ENCODE data around the gene NHSL1.
A peak's percentile ranks its signal among the peaks of the same experiment; 100 is the strongest.

NHSL1 gene

DNA sequence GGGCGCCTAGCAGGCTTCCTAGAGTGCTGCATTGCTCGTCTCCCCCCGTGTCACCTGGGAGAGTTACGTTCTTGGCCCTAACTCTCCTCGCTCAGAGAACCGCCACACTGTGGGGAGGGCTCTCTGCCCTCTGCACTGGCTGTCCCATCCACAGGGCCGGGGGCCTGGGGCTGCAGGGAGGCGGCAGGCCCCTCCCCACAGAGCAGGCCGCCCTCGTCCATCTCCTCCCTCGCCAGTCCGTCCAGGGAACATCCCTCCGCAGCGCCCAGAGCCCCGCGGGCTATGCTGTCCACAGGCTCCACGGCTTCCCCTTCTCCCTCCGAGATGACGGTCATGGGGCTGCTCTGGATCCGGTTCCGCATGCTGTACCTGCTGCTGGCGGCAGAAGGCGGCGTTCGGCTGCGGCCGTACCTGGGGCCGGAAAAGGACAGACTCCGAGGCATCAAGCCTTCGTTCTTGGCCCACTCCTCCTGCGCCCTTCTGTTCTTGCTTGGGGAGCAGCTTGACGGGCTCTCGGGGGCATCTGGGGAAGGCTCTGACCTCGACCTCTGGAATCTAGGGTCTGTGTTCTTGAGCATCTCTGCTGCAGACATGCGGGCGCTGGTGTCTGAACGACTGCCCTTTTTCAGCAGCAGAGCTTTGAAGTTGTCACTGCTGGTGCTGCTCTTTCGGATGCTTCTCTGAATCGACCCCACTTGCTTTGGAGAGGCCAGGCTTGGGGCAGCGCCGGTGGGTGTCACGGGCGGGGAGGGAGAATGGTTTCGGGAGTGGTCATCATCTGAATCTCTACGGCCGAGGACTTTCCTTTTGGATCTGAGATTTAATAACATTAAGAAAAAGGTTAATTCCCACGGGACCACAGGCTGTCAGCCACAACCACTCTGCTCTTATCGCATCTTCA lies 75.0 kb downstream of the NHSL1 start:
- no peak for DNase-seq

DNA sequence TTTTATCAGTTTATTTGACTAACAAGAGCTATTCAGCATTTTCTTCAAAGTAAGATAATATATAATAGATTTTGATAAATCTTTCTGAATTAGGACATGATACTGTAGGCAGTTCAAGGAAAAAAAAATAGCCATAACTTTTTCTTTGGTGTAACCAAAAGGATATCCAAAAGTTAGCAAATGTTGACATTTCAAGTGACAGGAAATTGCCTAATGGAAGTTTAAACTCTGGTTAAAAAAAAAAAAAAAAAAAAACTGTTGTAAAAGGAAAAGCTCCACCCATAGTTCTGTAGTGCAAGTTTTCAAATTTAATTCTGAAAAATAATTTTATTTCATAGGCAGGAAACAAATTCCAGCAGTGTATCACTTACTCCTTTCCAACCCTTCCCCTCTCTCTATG lies 76.4 kb downstream of the NHSL1 start:
- DNase-seq, result no peak

DNA sequence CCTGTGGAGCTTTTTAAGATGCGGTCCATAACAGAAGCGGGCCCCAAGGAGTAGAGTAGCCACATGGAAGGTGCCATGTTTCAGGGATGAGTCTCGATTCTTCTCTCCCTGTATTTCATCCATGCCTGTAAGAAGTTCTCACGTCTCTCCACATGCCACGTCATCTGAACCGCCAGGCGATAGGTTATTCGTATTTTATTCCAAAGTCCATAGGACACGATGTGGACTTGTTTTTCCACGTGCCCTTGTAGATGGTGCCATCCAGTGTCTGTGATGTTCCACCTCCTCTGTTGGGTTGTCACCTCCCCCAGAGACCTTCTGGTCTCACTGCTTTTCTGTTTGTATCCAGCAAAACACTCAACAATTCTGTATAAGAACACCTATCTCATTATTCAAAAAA lies 77.7 kb downstream of the NHSL1 start:
- no peak for DNase-seq

DNA sequence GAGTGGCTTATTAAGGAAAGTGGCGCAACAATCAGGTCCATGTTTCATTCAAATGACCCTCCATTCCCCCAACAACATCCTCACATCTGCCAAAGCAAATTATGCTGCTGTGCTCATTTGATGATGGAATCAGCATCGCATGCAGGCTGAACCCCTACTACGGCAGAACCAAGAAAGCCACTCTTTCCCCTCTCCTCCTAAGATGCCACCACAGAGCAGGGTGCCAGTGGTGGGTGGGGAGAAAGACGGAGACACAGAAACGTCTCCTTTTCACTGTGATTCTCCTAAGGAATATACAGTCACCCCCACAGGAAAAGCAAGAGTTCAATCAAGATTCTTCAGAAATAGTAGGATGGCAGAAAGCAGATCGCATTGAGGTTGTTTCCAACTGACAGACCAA lies 78.2 kb downstream of the NHSL1 start:
- DNase-seq, result no peak

DNA sequence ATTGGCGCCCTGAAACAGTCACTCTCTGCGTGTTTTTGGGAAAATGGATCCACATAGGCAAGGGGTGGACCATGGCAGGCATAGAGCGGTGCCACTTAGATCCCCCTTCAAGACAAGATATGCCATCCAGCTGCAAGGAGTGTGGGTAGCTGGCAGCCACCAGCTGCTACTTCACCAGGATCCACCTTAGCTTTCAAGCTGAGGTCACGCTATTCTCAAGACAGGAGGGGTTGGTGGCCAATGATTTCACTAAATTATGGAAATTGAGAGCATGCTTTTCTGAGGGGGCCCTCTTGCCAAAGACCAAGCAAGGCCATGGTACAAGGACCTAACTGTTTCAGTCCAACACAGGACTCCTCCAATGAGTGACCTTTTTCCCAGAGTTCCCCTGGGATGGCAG lies 78.9 kb downstream of the NHSL1 start:
- DNase-seq, result no peak

DNA sequence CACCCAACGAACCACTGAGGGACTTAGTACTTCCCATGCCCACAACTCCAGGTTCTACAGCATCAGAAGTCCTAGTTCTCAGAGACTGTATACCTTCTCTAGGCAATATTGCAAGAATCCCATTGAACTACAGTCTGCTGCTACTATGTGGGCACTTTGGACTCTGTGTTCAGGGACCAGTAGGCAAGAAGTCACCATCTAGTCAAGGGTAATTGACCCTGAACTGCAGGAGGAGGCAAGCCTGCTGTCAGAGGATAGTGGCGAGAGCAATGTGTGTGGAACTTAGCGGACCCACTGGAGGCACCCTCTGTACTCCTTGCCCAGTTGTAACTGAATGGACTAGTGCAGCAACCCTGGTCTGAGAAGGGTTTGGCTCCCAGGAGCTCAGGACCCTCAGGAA lies 79.5 kb downstream of the NHSL1 start:
- no peak for DNase-seq

DNA sequence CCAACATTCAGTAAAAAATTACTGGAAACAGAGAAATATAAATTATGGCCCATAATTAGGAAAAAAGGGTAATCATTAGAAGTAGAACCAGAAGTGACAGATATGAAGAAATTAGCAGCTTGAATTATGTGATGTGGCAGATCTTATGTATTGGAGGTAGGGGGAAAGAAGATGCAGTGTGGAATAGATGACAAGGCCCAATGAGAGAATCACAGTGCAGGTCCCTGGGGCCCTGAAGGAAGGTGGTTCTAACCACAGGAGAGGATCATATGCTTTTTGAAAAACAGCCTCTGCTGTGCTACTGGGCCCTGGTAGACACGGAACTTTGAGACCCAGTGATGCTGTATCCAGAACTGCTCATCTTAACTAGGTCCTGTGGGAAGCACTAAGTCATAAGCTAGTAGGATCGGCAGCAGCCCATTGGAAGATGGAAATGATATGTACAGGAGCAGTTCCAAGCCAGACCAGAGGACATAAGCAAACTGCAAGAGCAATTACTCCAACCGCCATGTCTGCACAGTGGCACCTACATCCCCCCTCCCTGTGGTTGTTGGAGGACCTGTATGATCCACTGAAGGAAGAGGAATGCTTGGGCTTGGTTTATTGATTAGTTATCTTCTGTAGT lies 81.1 kb downstream of the NHSL1 start:
- DNase-seq, result no peak

DNA sequence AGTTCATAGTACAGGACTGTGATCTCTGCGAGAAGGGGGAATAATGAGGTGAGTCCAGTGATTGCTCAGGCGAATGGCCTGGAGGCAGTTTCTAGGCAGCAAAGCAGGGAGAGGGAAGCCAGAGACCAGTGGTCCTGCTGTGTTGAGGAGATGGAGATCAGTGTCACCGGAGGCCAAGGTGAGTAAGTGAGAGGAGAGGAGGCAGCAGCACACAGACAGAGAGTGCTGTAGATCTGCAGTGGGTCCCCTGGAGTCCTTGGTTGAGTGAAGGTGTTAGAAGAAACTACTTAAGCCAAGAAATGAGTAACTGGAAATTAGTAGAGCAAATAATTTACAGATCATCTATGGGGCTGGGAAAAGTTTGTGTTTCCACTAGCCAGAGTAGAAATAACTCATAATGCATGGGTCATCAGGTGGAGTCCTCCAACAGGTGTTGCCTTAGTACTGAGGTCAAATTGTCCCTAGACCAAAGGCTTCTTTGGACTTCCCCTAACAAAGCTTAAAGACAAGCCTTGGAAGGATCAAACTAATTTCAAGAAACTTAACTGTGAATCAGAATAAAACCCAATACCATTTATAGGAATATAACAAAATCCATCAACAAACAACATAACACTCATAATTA lies 81.7 kb downstream of the NHSL1 start:
- DNase-seq, result no peak

DNA sequence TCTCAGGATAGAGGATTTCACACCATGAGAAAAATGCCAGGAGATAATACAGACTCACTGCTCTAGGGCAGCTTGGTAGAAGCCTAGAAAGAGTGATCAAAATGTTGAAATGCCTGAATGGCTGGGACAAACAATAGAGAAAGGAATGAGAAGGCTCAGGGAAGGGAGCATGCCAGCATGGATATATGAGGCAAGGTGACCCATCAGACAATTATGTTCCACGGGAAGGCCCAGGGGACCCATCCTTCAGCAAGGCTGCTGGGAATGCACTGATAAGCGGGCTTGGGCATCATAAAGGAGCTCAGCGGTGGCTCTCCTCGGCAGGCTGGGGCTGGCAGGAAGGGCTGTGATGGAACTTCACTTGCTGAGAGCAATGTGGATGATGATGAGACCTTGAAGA lies 83.1 kb downstream of the NHSL1 start:
- no peak for DNase-seq

DNA sequence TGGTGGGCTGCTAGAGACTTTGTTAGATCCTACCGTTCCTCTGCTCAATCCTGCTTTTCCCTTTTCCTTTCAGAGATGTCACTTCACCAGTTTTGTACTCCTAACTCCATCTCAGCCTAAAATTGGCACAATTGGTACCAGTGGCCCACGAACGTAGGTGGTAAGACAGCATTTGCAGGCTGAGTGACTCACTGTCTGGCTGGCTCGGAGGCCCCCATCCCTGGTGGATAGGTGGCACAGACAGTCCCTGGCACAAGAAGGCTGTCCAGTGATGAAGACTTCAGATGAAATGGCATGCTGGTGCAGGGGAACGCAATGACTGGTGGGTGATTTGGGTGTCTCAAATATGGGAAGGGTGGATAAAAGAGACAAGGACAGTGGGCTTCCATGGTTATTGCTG lies 84.2 kb downstream of the NHSL1 start:
- no peak for DNase-seq

DNA sequence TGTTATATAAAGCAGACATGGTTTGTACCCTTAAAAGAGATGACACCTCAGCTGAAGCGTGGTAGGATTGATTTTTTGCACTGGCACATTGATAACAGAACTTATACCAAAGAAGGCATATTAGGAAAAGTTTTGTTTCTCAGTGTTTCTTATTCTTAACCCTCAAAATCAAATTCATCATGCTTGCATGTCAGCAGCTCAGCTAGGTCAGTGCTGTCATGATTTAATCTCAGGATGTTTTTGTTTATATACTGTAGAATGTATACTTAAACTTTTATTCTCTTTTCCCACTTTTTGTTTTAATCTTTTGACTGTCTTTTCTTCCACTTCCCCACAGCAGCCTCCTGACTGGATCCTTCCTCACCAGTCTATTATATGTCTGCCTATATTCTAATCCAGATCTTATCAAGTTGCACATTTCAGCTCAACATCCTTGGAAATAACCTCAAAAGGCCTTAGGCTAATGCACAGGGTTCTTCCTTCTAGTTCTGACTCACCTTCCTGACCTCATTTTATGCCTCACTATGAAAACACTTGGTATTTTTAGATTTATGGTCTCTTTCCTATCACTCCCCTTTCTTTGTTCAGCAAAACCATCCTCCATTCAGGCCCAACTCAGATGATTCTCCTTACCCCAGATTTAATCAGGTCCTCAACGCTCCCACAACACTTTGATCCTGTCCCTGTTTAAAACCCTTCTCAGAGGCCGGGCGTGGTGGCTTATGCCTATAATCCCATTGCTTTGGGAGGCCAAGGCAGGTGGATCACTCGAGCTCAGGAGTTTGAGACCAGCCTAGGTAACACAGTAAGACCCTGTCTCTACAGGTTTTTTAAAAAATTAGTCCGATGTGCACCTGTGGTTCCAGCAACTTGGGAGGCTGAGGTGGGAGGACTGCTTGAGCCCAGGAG lies 88.1 kb downstream of the NHSL1 start:
- DNase-seq, result no peak

DNA sequence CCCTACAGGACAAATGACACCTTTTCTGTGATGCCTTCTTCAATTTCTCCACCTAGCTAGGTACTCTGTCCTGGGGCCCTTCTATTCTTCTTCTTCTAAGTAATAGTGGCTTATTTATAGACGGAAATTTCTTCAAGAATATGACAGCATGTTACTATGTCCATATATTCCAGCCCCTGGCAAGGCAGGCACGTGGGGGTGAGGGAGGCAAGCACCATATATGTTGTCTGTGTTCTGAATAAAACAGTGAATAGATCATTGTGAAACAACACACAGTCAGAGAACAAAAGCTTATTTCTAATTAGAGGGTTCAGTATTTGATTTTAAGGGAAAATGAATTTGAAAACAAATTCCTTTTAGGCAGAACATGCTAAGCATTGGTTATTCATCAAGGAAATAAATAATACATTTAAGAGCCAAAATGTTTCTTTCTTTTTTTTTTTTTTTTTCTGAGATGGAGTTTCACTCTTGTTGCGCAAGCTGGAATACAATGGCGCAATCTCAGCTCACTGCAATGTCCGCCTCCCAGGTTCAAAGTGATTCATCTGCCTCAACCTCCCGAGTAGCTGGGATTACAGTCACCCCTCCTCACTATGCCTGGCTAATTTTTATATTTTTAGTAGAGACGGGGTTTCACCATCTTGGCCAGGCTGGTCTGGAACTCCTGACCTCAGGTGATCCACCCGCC lies 89.1 kb downstream of the NHSL1 start:
- no peak for DNase-seq

DNA sequence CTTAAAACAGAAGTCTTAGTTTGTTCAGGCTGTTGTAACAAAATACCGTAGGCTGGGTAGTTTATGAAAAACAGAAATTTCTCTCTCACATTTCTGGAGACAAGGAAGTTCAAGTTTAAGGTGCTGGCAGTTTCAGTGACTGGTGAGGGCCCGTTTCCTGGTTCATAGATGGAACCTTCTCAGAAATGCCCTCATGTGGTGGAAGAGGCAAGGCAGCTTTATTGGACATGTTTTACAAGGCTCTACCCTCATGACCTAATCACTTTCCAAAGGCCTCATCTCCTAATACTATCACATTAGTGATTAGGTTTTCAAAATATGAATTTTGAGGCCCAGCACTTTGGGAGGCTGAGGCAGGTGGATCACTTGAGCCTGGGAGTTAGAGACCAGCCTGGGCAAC lies 92.9 kb downstream of the NHSL1 start:
- DNase-seq, result no peak

DNA sequence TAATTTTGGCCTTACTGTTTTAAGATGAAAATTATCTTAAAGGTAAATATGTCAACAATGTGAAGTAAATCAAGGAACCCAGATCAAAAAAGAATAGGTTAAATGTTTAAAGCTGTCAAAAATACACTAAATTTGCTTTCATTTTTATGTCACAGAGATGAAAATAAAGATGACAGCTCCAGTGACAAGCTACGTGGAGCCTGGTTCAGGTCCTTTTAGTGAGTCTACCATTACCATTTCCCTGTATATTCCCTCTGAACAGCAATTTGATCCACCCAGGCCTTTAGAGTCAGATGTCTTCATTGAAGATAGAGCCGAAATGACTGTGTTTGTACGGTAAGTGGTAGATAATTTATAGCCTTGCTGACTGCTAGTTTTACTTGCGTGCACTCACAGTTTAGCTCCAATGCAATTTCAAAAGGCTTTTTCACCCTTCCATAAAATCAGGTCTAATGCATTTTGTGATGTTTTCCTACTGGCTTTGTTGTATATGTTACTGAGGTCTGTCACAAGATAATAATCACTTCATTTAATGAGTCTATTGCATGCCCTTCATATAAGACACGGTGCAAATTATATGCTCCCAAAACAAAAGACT lies 93.4 kb downstream of the NHSL1 start:
- peak; percentile 30 for DNase-seq

DNA sequence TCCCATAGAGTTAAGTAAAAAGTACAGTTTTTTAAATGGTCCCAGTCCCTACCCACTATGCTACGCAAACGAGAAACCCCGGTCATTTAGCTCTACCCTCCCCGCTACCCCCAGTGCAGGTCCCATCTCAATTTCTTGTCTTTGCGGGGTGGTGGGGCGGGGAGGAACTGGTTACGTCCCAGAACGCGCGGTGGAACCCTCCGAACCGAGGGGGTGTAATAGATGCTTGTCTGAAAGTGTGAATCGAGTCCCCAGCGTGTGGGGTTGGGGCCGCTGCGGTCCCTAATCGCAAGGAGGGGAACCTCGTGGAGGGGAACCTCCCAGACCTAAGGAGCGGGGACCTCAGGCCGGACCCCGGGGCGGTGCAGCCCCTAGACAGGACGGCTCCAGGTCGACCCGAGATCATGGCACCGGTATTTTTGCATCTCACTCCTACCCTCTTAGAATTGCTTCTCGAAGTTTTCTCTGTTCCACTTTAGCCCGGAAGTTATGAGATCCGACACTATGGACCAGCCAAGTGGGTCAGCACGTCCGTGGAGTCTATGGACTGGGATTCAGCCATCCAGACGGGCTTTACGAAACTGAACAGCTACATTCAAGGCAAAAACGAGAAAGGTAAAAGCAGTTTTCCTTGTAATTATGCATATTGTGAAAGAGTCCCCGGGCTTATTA lies 94.5 kb downstream of the NHSL1 start:
- DNase-seq, result no peak

DNA sequence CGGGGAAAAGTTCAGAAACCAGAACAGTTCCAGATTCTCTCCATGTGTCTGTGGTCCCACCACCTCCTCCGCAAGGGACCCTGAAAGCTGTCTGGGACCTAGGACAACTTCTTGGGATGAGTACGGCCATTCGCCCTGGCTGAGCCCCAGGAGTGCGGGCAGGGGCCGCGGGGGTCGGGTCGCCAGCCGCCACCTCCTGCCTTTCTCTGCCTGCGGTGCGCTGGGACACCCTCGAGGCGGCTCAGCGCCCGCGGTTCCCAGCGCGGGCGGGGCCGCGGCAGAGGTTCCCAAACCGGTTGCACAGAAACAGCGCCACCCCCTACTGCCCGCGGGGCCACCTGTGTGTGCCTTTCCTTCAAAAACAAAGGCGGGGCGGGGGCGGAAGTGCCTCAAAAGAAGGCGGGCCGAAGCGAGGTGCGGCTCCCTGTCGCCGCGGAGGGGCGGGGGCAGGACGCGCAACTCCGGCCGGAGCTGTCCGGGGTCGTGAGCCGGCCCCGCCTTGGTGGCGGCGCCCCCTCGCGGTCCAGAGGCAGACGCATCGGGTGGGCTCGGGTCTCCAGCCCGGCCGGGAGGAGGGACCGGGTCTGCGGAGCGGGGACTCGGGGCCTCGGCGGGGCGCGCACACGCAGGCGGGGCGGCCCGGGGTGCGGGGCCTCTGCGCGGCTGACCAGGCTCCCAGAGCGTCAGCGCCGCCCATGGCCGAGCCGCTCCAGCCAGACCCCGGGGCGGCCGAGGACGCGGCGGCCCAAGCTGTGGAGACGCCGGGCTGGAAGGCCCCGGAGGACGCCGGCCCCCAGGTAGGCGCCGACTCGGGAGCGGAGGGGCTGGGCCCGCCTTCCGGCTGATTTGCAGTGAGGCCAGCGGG lies 95.3 kb downstream of the NHSL1 start, which contains the start of gene HEBP2:
Gene HEBP2 (plus strand): TSS at position 423 of the 865 bp plus-strand sequence. CDS start 273 bp downstream, at position 696.
- DNase-seq, result peak; percentile 92

DNA sequence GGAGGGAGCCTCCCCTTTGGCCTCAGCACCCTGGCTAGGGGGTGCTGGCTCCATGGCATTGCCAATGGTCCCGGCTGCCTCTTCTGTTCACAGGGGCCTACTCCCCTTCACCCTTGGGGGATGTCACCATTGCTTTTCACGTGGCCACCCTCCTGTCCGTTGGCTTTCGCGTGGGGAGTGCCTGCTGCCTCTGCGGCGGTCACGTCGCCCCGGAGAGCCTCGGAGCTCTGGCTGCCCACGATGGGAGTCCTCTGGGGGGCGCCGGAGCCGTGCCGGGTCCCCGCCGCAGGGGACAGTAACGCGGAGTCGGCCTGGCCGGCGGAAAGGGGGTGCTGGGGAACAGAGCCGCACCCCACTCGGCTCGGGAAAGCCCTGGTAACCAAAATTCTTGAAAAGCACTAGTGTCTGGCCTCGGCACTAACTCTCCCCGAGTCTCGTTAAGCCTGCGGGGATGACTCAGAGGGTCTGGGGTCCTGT lies 95.9 kb downstream of the NHSL1 start:
- peak; percentile 35 for DNase-seq

DNA sequence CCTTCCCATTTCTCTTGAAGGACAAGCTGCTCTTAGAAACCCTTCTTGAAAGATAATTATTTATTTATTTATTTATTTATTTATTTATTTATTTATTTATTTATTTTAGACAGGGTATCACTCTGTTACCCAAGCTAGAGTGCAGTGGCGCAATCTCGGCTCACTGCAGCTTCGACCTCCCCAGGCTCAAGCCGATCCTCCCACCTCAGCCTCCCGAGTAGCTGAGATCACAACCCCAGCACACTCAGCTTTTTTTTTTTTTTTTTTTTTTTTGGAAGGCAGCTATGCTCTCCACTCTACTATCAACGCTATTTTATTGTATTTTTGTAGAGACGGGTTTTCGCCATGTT lies 96.5 kb downstream of the NHSL1 start:
- no peak for DNase-seq

DNA sequence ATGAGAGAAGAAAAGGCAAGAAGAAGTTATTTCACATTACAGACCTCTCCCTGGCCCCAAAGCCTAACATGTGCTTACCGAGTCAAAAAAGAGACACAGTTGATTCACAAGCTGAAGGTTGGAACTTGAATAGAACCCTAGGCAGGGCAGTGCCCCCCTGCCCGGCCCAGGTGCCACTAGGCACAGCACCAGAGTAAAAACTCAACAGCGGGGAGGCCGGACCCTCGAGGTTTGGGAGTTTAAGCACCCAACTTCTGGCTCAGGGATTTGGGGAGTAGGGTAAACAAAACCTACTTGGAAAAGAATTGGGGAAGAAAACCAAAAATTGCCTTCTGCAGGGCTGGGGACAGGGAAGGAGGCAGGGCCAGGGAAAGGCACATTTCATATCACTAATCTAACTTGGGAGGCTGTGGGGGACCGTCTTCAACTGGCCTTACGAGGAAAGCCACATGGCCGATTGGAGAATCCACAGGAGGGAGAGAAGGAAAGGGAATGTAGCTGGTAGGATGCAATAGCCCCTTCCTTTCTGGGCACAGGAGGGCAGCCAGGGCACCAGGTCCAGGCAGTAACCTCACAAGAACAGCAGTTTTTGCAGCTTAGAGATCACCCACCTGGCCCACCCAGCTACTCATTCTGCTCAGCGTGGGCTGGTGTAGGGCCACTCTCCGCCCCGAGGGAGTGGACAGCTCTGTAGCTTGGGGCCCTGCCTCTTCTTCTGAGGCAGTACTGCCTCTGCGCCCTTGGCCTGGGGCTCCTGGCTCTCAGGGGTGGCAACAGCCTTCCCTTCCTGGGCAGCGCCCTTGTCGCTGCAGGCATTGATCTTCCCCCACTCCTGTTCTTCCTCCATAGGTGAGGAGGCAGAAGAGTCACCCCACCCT lies 97.1 kb downstream of the NHSL1 start:
- no peak for DNase-seq
